ENCODE results near the gene ICAM2. TPM values are rescaled to one million over a fixed set of nuclear protein-coding genes. Genes with fewer than 3 reads are reported as not detected.
"Not testable (repeated sequence)": the region's sequence is repeated elsewhere in the genome, so short reads cannot be mapped to it uniquely, and the experiment has no call there.

ICAM2 gene
- total RNA-seq, 1 donor from 2014 or later = 220 TPM

- DNase-seq (ENCODE audit: low read depth in 2 of 2) = no peak
These were observed 22.5 kb upstream of the ICAM2 start for GRCh38 chr17:64042700-64043485.

GRCh38 chr17:64041912-64042311, 21.5 kb upstream of the ICAM2 start:
- DNase-seq (ENCODE audit: low read depth in 2 of 2) = no peak

DNA sequence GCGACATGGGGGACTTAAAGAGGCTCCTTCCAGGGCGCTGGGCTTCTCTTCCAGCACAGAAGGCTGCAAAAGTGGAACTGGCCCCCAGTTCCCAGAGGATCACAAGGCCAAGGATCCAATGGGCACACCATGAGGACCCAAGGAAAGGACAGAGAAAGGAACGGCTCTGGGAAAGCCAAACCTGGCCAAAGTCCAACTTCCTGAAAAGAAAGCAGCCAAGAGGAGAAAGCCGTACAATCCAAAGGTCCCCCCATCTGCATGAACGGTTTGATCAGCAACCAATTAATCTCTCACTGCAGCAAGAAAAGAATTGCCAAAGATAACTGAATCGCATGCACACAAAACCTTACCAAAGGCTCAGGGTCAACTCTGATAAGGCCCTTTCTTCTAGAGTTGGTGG, 19.8 kb upstream of the ICAM2 start:
- no peak for DNase-seq (ENCODE audit: low read depth in 2 of 2)

DNA sequence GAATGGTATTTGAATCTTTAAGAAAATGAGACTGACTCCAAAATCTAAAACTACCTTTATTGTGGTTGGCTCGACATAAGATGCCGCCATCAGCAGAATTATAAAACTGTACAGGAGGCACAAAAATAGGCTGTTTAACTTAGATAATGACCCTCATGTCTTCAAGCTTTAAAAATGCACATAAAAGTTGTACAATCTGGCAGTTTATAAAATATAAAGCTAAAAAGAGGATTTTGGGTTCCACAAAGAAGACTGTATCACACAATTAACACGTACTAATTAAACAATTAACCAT, 18.6 kb upstream of the ICAM2 start:
- DNase-seq (ENCODE audit: low read depth in 2 of 2) = no peak

DNA sequence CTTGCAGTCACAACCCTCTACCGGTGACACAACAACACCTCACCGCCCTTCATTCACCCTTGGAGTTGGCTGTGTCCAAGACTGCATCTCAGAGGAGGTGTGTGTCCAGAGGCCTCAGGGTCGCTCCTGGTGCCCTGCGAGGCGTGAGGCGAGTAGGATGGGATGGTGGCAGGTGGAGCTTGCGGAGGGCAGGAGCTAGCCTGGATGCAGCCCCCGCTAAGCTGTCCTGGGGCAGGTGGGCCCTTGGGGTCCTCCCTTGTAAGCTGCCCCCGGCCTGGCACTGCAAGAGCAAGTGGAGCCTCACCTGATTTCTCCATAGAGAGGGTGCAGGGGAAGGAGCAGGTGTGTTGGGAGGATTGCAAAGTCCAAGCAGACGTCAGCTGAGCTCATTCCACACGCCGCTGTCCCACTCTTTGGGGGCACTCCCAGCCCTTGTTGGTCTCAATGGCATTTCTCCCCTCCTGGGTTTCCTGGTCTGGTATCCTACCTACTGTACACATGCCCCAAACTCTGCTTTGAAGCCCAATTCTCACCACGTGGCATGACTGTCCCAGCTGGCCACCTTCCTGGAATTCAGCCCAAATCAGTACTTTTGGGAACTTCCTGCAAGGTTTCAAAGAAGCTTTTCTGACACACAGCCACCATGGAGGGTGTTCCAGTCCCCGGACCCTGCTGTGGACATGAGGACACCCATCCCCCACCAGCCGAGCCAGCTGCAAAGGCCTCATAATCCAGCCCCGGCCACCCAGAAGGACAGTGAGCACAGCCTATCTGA, 18.1 kb upstream of the ICAM2 start:
- DNase-seq (ENCODE audit: low read depth in 2 of 2) = no peak

GRCh38 chr17:64037802-64038201, 17.4 kb upstream of the ICAM2 start:
- no peak for DNase-seq (ENCODE audit: low read depth in 2 of 2)

GRCh38 chr17:64037180-64037579, 16.7 kb upstream of the ICAM2 start:
- no peak for DNase-seq (ENCODE audit: low read depth in 2 of 2)

- DNase-seq (ENCODE audit: low read depth in 2 of 2) = no peak
These were observed 15.9 kb upstream of the ICAM2 start for GRCh38 chr17:64036198-64036922.

- DNase-seq (ENCODE audit: low read depth in 2 of 2) = no peak
These were observed 11.6 kb upstream of the ICAM2 start for GRCh38 chr17:64032081-64032480.

DNA sequence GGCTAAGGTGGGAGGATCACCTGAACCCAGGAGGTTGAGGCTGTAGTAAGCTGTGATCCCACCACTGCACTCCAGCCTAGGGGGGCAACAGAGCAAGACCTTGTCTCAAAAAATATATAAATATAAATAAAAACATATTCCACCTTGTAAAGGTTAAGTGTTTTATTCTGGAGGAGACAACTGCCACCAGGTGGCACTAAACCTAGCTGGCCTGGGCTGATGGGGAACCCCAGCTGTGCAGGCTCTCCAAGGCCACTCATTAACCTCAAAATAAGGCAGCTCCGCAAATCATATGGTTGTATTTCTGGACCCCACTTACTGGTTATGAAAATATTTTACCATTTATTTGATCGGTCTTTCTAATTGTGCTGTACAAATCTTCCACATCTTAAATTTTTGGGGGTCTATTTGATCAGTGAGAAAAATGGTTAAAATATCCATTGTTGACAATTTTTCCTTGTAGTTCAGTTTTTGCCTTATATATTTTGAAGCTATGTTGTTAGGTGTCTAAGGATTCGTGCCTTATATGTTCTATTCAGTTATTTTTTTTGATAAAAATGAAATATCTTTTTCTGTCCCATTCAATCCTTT, 8.5 kb upstream of the ICAM2 start:
- peak; percentile 42 to 76 for DNase-seq (ENCODE audit: low read depth in 2 of 2)

DNA sequence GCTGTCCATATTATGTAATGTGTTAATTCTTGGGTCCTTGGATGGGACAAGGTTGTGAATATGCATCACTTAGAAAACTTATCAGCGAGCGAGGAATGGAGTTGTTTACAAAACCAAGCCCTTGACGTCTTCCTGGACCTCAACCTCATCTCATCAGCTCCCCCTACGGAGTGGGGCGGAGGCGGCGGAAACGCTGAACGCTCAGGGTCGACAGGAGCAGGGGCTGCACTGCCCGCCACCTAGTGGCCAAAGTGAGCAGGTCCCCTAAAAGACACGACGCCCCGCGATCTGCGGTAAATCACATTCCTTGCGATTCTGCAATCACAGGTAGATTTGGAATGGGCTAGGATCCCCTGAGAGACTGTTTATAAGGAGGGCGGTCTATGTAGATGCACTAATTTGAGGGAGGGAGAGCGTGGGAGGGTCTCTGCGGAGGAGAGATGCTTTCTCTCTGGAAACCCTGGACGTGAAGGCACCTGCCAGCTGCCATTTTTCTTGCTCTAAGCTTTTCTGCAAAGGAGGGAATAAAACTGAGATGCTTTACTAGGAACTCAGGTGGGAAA, 5.4 kb upstream of the ICAM2 start:
- peak; percentile 41 to 81 for DNase-seq (ENCODE audit: low read depth in 2 of 2)

GRCh38 chr17:64024781-64025731, 4.6 kb upstream of the ICAM2 start:
- no peak for DNase-seq (ENCODE audit: low read depth in 2 of 2)

GRCh38 chr17:64024215-64024654, 3.8 kb upstream of the ICAM2 start:
- DNase-seq (ENCODE audit: low read depth in 2 of 2) = peak in 1 of 2 donors; percentile 46

DNA sequence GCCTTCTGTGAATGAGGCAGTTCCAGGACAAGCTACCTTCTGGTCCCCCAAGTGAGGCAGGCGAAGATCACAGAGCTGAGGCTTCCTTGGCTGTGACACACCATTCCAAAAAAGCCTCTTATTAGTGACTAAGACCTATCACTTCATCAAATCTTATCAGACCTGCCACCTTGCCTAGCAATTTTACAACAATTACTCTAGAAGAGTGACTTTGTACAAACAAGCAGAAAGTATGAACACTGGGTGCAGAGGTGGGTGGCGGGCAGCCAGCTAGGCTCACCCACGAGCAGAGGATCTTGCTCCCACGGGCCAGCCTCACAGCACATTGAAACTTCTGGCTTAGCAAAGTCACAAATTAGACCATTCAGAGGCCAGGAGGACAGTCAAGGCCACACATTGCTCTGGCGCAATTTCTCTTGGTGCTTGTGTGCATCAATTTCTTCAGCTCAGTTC, 2.2 kb upstream of the ICAM2 start:
- DNase-seq (ENCODE audit: low read depth in 2 of 2) = no peak

DNA sequence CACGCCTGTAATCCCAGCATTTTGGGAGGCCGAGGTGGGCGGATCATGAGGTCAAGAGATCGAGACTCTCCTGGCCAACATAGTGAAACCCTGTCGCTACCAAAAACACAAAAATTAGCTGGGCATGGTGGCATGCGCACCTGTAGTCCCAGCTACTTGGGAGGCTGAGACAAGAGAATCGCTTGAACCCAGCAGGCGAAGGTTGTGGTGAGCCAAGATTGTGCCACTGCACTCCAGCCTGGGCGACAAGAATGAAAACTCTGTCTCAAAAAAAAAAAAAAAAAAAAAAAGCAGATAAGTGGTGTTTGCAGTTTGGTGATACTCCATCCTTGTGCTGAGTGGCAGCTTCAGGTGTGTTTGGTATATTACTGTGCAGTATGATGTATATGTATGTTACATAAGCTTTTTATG, 877 bp downstream of the ICAM2 start:
- DNase-seq (ENCODE audit: low read depth in 2 of 2) = not testable (repeated sequence)

- no peak for DNase-seq (ENCODE audit: low read depth in 2 of 2)
These were observed 3.0 kb downstream of the ICAM2 start for GRCh38 chr17:64017381-64017980.

DNA sequence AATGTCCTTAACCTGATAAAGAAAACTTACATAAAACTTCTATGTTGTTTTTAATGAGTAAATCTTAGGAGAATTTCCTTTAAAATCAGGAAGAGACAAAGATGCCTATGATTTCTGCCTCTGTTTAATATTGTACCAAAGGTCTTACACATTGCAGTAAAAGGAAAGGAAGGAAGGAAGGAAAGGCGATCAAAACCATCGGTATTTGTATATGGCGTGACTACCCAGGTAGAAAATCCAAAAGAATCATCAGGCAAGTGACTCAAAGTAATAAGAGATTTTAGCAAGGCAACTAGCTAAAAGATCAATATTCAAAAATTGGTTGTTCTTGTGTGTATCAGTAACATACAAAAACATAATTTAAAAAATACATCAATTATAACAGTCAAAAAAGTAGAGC, 3.5 kb downstream of the ICAM2 start:
- peak in 1 of 2 donors; percentile 59 for DNase-seq (ENCODE audit: low read depth in 2 of 2)

GRCh38 chr17:64016231-64016784, 4.1 kb downstream of the ICAM2 start:
- DNase-seq (ENCODE audit: low read depth in 2 of 2) = peak in 1 of 2 donors; percentile 53

DNA sequence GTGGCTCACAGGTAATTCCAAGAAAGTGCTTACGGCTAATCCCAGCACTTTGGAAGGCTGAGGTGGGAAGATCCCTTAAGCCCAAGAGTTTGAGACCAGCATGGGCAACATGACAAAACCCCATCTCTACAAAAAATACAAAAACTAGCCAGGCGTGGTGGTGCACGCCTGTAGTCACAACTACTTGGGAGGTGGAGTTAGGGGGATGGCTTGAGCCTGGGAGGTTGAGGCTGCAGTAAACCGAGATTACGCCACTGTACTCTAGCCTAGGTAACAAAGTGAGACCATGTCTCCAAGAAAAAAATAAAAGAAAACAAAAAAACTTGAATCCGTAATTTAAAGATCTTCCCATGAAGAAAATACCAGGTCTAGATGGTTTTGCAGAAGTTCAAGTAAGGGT, 5.0 kb downstream of the ICAM2 start:
- DNase-seq (ENCODE audit: low read depth in 2 of 2) = no peak

All from dermis microvascular lymphatic vessel endothelial cell (primary cell).